Measurements from ENCODE around the gene ELOVL2.
"Not testable (repeated sequence)": the region's sequence is repeated elsewhere in the genome, so short reads cannot be mapped to it uniquely, and the experiment has no call there.

Gene ELOVL2

GRCh38 chr6:11043961-11044711 lies at the start of gene ELOVL2:
Gene ELOVL2, minus strand, starts transcription at chr6:11044305. Its CDS starts 75 bp downstream, at chr6:11044230.
- Histone ChIP-seq H3K4me3 (ENCODE audit: low read length) (peak within 1 kb of the TSS; percentile 61), H3K9ac (ENCODE audit: low read length) (no peak within 1 kb of the TSS), H3K9me3 (ENCODE audit: control insufficient read depth, low read depth, low read length) (no peaks in the 10 kb centered on the region), H3K36me3 (ENCODE audit: control insufficient read depth, low read depth, low read length) (no peaks in the 10 kb centered on the region), H3K27ac (ENCODE audit: low read length) (no peak within 1 kb of the TSS), H3K4me1 (ENCODE audit: control insufficient read depth, low read depth, low read length) (peaks cover 10% of the 10 kb centered on the region), H3K27me3 (ENCODE audit: control insufficient read depth, insufficient read depth, low read length) (peaks cover 55% of the 10 kb centered on the region)

- H3K4me1 ChIP-seq (ENCODE audit: control insufficient read depth, low read depth, low read length) = peaks cover 15% of the 10 kb centered on the region
- no peaks in the 10 kb centered on the region for H3K9me3 ChIP-seq (ENCODE audit: control insufficient read depth, low read depth, low read length)
- H3K9ac ChIP-seq (ENCODE audit: low read length) = peak overlapping the region; percentile 76
- H3K27ac ChIP-seq (ENCODE audit: low read length) = no peak overlapping the region
- peak overlapping the region; percentile 69 for H3K4me3 ChIP-seq (ENCODE audit: low read length)
- no peaks in the 10 kb centered on the region for H3K36me3 ChIP-seq (ENCODE audit: control insufficient read depth, low read depth, low read length)
- peaks cover 4% of the 10 kb centered on the region for H3K27me3 ChIP-seq (ENCODE audit: control insufficient read depth, insufficient read depth, low read length)
Measured at GRCh38 chr6:11093376-11093625, 49.2 kb upstream of the ELOVL2 start.

- Histone ChIP-seq H3K9me3 (ENCODE audit: control insufficient read depth, low read depth, low read length) (no peaks in the 10 kb centered on the region), H3K27me3 (ENCODE audit: control insufficient read depth, insufficient read depth, low read length) (peaks cover 4% of the 10 kb centered on the region), H3K4me1 (ENCODE audit: control insufficient read depth, low read depth, low read length) (peaks cover 15% of the 10 kb centered on the region)
Measured at GRCh38 chr6:11092668-11093375, 48.7 kb upstream of the ELOVL2 start.

GRCh38 chr6:11091141-11091540 lies 47.0 kb upstream of the ELOVL2 start:
- H3K4me1 ChIP-seq (ENCODE audit: control insufficient read depth, low read depth, low read length) = peaks cover 11% of the 10 kb centered on the region
- not testable (repeated sequence) for H3K4me3 ChIP-seq (ENCODE audit: low read length); H3K36me3 ChIP-seq (ENCODE audit: control insufficient read depth, low read depth, low read length); H3K9ac ChIP-seq (ENCODE audit: low read length); H3K9me3 ChIP-seq (ENCODE audit: control insufficient read depth, low read depth, low read length); H3K27ac ChIP-seq (ENCODE audit: low read length); H3K27me3 ChIP-seq (ENCODE audit: control insufficient read depth, insufficient read depth, low read length)

More at GRCh38 chr6:11092668-11093375, 48.7 kb upstream of the ELOVL2 start:
- Histone ChIP-seq H3K4me3 (ENCODE audit: low read length) (peak overlapping the region; percentile 69), H3K36me3 (ENCODE audit: control insufficient read depth, low read depth, low read length) (no peaks in the 10 kb centered on the region), H3K9ac (ENCODE audit: low read length) (peak overlapping the region; percentile 76), H3K27ac (ENCODE audit: low read length) (no peak overlapping the region)

GRCh38 chr6:11089695-11090094 lies 45.6 kb upstream of the ELOVL2 start:
- Histone ChIP-seq H3K36me3 (ENCODE audit: control insufficient read depth, low read depth, low read length) (no peaks in the 10 kb centered on the region), H3K4me1 (ENCODE audit: control insufficient read depth, low read depth, low read length) (peaks cover 1% of the 10 kb centered on the region), H3K9ac (ENCODE audit: low read length) (no peak overlapping the region), H3K4me3 (ENCODE audit: low read length) (no peak overlapping the region), H3K9me3 (ENCODE audit: control insufficient read depth, low read depth, low read length) (no peaks in the 10 kb centered on the region), H3K27ac (ENCODE audit: low read length) (no peak overlapping the region), H3K27me3 (ENCODE audit: control insufficient read depth, insufficient read depth, low read length) (peaks cover 4% of the 10 kb centered on the region)

GRCh38 chr6:11087141-11087812 lies 43.2 kb upstream of the ELOVL2 start:
- not testable (repeated sequence) for H3K4me3 ChIP-seq (ENCODE audit: low read length); H3K36me3 ChIP-seq (ENCODE audit: control insufficient read depth, low read depth, low read length); H3K9me3 ChIP-seq (ENCODE audit: control insufficient read depth, low read depth, low read length); H3K4me1 ChIP-seq (ENCODE audit: control insufficient read depth, low read depth, low read length); H3K27me3 ChIP-seq (ENCODE audit: control insufficient read depth, insufficient read depth, low read length); H3K9ac ChIP-seq (ENCODE audit: low read length); H3K27ac ChIP-seq (ENCODE audit: low read length)

- H3K4me3 ChIP-seq (ENCODE audit: low read length) = no peak overlapping the region
- no peaks in the 10 kb centered on the region for H3K27me3 ChIP-seq (ENCODE audit: control insufficient read depth, insufficient read depth, low read length)
- H3K36me3 ChIP-seq (ENCODE audit: control insufficient read depth, low read depth, low read length) = no peaks in the 10 kb centered on the region
- H3K9me3 ChIP-seq (ENCODE audit: control insufficient read depth, low read depth, low read length) = no peaks in the 10 kb centered on the region
- no peaks in the 10 kb centered on the region for H3K4me1 ChIP-seq (ENCODE audit: control insufficient read depth, low read depth, low read length)
- H3K9ac ChIP-seq (ENCODE audit: low read length) = no peak overlapping the region
- no peak overlapping the region for H3K27ac ChIP-seq (ENCODE audit: low read length)
Measured at GRCh38 chr6:11085758-11086435, 41.8 kb upstream of the ELOVL2 start.

GRCh38 chr6:11083956-11084355 lies 39.9 kb upstream of the ELOVL2 start:
- Histone ChIP-seq H3K27me3 (ENCODE audit: control insufficient read depth, insufficient read depth, low read length) (no peaks in the 10 kb centered on the region), H3K9me3 (ENCODE audit: control insufficient read depth, low read depth, low read length) (no peaks in the 10 kb centered on the region), H3K27ac (ENCODE audit: low read length) (no peak overlapping the region), H3K9ac (ENCODE audit: low read length) (no peak overlapping the region), H3K4me3 (ENCODE audit: low read length) (no peak overlapping the region), H3K4me1 (ENCODE audit: control insufficient read depth, low read depth, low read length) (no peaks in the 10 kb centered on the region), H3K36me3 (ENCODE audit: control insufficient read depth, low read depth, low read length) (no peaks in the 10 kb centered on the region)

- Histone ChIP-seq H3K36me3 (ENCODE audit: control insufficient read depth, low read depth, low read length) (no peaks in the 10 kb centered on the region), H3K4me1 (ENCODE audit: control insufficient read depth, low read depth, low read length) (no peaks in the 10 kb centered on the region), H3K4me3 (ENCODE audit: low read length) (no peak overlapping the region), H3K27ac (ENCODE audit: low read length) (no peak overlapping the region), H3K9ac (ENCODE audit: low read length) (no peak overlapping the region), H3K27me3 (ENCODE audit: control insufficient read depth, insufficient read depth, low read length) (no peaks in the 10 kb centered on the region), H3K9me3 (ENCODE audit: control insufficient read depth, low read depth, low read length) (no peaks in the 10 kb centered on the region)
Measured at GRCh38 chr6:11083491-11083890, 39.4 kb upstream of the ELOVL2 start.

- no peak overlapping the region for H3K27ac ChIP-seq (ENCODE audit: low read length)
- no peaks in the 10 kb centered on the region for H3K9me3 ChIP-seq (ENCODE audit: control insufficient read depth, low read depth, low read length)
- H3K36me3 ChIP-seq (ENCODE audit: control insufficient read depth, low read depth, low read length) = no peaks in the 10 kb centered on the region
Measured at GRCh38 chr6:11080296-11080695, 36.2 kb upstream of the ELOVL2 start.

GRCh38 chr6:11078266-11078665 lies 34.2 kb upstream of the ELOVL2 start:
- Histone ChIP-seq H3K36me3 (ENCODE audit: control insufficient read depth, low read depth, low read length) (no peaks in the 10 kb centered on the region), H3K27me3 (ENCODE audit: control insufficient read depth, insufficient read depth, low read length) (no peaks in the 10 kb centered on the region), H3K4me3 (ENCODE audit: low read length) (no peak overlapping the region), H3K9ac (ENCODE audit: low read length) (no peak overlapping the region), H3K27ac (ENCODE audit: low read length) (no peak overlapping the region), H3K9me3 (ENCODE audit: control insufficient read depth, low read depth, low read length) (no peaks in the 10 kb centered on the region), H3K4me1 (ENCODE audit: control insufficient read depth, low read depth, low read length) (peaks cover 4% of the 10 kb centered on the region)

More at GRCh38 chr6:11080296-11080695, 36.2 kb upstream of the ELOVL2 start:
- Histone ChIP-seq H3K9ac (ENCODE audit: low read length) (no peak overlapping the region), H3K4me3 (ENCODE audit: low read length) (no peak overlapping the region), H3K4me1 (ENCODE audit: control insufficient read depth, low read depth, low read length) (peaks cover 4% of the 10 kb centered on the region), H3K27me3 (ENCODE audit: control insufficient read depth, insufficient read depth, low read length) (no peaks in the 10 kb centered on the region)

Measured in iPS-18a (cell line).